Neuronal stem cell (in vitro differentiated cells): Measurements from ENCODE around the gene CDCA4.

Experiments used
- DNase-seq: peaks from one replicate; pipeline ENCODE4 v3.0.0-alpha.2; 2013; ENCODE audit warnings: low spot score
- H2AFZ ChIP-seq: one replicate; pipeline ENCODE4 v1.6.1; 2013; ENCODE audit warnings: mild to moderate bottlenecking, low read length, inconsistent platforms
- H2AK5ac ChIP-seq: 2 replicates; pipeline ENCODE4 v1.6.1; 2013; ENCODE audit warnings: low read depth, mild to moderate bottlenecking, inconsistent platforms, low read length, moderate library complexity, mixed read lengths
- H2BK120ac ChIP-seq: 2 replicates; pipeline ENCODE4 v1.6.1; 2013; ENCODE audit warnings: low read depth, mild to moderate bottlenecking, inconsistent platforms, low read length, moderate library complexity, mixed read lengths
- H2BK12ac ChIP-seq: one replicate; pipeline ENCODE4 v1.6.1; 2013; ENCODE audit warnings: low read length, inconsistent platforms
- H2BK15ac ChIP-seq: 2 replicates; pipeline ENCODE4 v1.6.1; 2013; ENCODE audit warnings: mild to moderate bottlenecking, low read length, inconsistent platforms, mixed read lengths
- H2BK5ac ChIP-seq: one replicate; pipeline ENCODE4 v1.6.1; 2013; ENCODE audit warnings: inconsistent platforms, mild to moderate bottlenecking, low read length, moderate library complexity
- H3K14ac ChIP-seq: one replicate; pipeline ENCODE4 v1.6.1; 2013; ENCODE audit warnings: low read length, inconsistent platforms
- H3K18ac ChIP-seq: 2 replicates; pipeline ENCODE4 v1.6.1; 2013; ENCODE audit warnings: low read length, inconsistent platforms
- H3K23ac ChIP-seq: 2 replicates; pipeline ENCODE4 v1.6.1; 2013; ENCODE audit warnings: low read depth, mild to moderate bottlenecking, mixed read lengths, low read length, inconsistent platforms; ENCODE audit not compliant: poor library complexity
- H3K27ac ChIP-seq: replicated peaks from 3 replicates; pipeline ENCODE4 v1.5.1; 2013; ENCODE audit warnings: low read length, inconsistent platforms
- H3K27me3 ChIP-seq, 3 experiments: 2 replicates each; pipeline ENCODE4 v1.6.1; 2013; ENCODE audit warnings: low read length in 3 of 3, mild to moderate bottlenecking in 2 of 3, inconsistent platforms in 1 of 3, low read depth in 1 of 3, mixed read lengths in 1 of 3, moderate library complexity in 1 of 3; ENCODE audit not compliant: control insufficient read depth in 3 of 3, insufficient read depth in 3 of 3
- H3K36me3 ChIP-seq, 2 donors: replicated peaks in 1 of 2; 2 replicates each; pipeline ENCODE4 v1.6.1; 2013; ENCODE audit warnings: low read length in 2 of 2; ENCODE audit not compliant: control insufficient read depth in 2 of 2, insufficient read depth in 2 of 2
- H3K4ac ChIP-seq: 2 replicates; pipeline ENCODE4 v1.6.1; 2013; ENCODE audit warnings: inconsistent platforms, mild to moderate bottlenecking, low read length, moderate library complexity
- H3K4me1 ChIP-seq, 2 donors: 1 replicate in 1 of 2; 2 replicates in 1 of 2; pipeline ENCODE4 v1.6.1; 2013; ENCODE audit warnings: low read length in 2 of 2, low read depth in 1 of 2; ENCODE audit not compliant: control insufficient read depth in 2 of 2, insufficient read depth in 1 of 2
- H3K4me2 ChIP-seq: one replicate; pipeline ENCODE4 v1.6.1; 2013; ENCODE audit warnings: mild to moderate bottlenecking, low read length, inconsistent platforms; ENCODE audit not compliant: insufficient read depth, poor library complexity, severe bottlenecking
- H3K4me3 ChIP-seq, 2 donors: 2 replicates each; pipeline ENCODE4 v1.5.1; 2013; ENCODE audit warnings: low read length in 2 of 2, mild to moderate bottlenecking in 2 of 2, inconsistent platforms in 1 of 2, moderate library complexity in 1 of 2
- H3K79me1 ChIP-seq: one replicate; pipeline ENCODE4 v1.6.1; 2013; ENCODE audit warnings: low read depth, mild to moderate bottlenecking, inconsistent platforms, low read length, moderate library complexity
- H3K9ac ChIP-seq: one replicate; pipeline ENCODE4 v1.6.1; 2013; ENCODE audit warnings: mild to moderate bottlenecking, low read depth, low read length, inconsistent platforms; ENCODE audit not compliant: poor library complexity
- H3K9me3 ChIP-seq, 2 donors: replicated peaks in 1 of 2; 2 replicates each; pipeline versions ENCODE3 to v1.6.1; 2013; ENCODE audit warnings: low read length in 2 of 2, mild to moderate bottlenecking in 2 of 2, inconsistent platforms in 1 of 2, low read depth in 1 of 2, mixed read lengths in 1 of 2, moderate library complexity in 1 of 2; ENCODE audit not compliant: control insufficient read depth in 2 of 2, insufficient read depth in 1 of 2
- H4K8ac ChIP-seq: one replicate; pipeline ENCODE4 v1.6.1; 2013; ENCODE audit warnings: low read depth, mild to moderate bottlenecking, inconsistent platforms, low read length, moderate library complexity
- H4K91ac ChIP-seq: one replicate; pipeline ENCODE4 v1.6.1; 2013; ENCODE audit warnings: low read length, low read depth, mild to moderate bottlenecking, inconsistent platforms; ENCODE audit not compliant: poor library complexity
- WGBS, 2 donors: extraction: QIAGEN DNeasy Blood & Tissue Kit; methylation state at CpG; one replicate each; pipeline ENCODE4 v1.1.7; 2013; ENCODE audit warnings: missing lambda C conversion rate in 2 of 2, mixed read lengths in 1 of 2; ENCODE audit not compliant: insufficient read length in 2 of 2, insufficient replicate concordance in 1 of 2; ENCODE audit errors: extremely low coverage in 2 of 2; 5-methylcytosine and 5-hydroxymethylcytosine counted together

Gene CDCA4

DNA sequence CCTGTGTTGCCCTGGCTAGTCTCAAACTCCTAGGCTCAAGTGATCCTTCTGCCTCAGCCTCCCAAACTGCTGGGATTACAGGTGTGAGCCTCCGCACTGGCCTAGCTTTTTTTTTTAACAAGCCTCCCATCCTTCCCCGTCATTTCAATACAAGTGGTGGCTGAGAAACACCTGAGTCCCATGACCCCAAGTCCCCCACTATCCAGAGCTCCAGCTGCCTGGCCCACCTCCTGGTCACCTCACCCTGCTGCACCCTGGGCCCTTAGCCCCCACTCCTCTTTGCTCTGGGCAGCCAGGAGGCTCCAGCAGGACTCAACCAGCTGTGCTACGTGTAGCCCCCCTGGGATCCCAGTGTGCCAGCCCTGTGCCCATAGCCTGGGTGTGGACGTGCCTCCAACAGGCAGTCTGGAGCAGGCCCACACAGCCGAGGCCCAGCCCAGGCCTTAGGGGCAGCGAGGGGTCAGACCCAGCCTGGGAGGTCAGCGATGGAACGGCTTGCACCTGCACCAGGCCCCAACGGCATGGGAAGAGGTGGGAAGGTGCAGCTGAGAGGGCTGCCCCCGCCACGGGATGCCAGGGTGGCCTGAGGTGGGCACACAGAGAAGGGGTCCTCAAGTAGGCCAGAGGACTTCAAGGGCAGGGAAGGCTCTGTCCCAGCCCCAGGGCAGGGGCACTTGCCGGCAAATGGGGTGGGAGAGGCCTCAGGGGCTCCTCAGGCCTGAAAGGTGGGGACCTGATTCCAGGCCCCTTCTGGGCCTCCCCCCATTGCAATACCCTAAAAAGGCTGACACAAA is 49.2 kb downstream of the CDCA4 start:
- no peak overlapping the region for H3K14ac ChIP-seq
- H3K23ac ChIP-seq: peak overlapping the region; percentile 77
- peaks cover 28 to 47% of the 10 kb centered on the region in 2 donors for H3K4me1 ChIP-seq
- no peak overlapping the region for H2BK5ac ChIP-seq
- peak overlapping the region; percentile 90 for H2BK15ac ChIP-seq
- no peak overlapping the region for H2AFZ ChIP-seq
- peak overlapping the region; percentile 71 for H3K18ac ChIP-seq
- no peak overlapping the region for H4K91ac ChIP-seq
- peaks cover 0 to 90% (median 9%) of the 10 kb centered on the region in 3 experiments for H3K27me3 ChIP-seq
- no peak for DNase-seq
- no peak overlapping the region for H3K4ac ChIP-seq
- H3K79me1 ChIP-seq: no peaks in the 10 kb centered on the region
- no peaks in the 10 kb centered on the region for H3K36me3 ChIP-seq
- no peak overlapping the region for H4K8ac ChIP-seq
- peak overlapping the region in 1 of 2 donors; percentile 46 for H3K4me3 ChIP-seq
- no peak overlapping the region for H3K27ac ChIP-seq
- no CpG with 5 or more reads among the region's 12 CpGs for WGBS, 2 donors
- H2AK5ac ChIP-seq: peak overlapping the region; percentile 94
- H2BK120ac ChIP-seq: no peak overlapping the region
- peaks cover 0 to 2% of the 10 kb centered on the region in 2 donors for H3K9me3 ChIP-seq
- H3K4me2 ChIP-seq: no peak overlapping the region
- no peak overlapping the region for H3K9ac ChIP-seq
- peak overlapping the region; percentile 73 for H2BK12ac ChIP-seq

DNA sequence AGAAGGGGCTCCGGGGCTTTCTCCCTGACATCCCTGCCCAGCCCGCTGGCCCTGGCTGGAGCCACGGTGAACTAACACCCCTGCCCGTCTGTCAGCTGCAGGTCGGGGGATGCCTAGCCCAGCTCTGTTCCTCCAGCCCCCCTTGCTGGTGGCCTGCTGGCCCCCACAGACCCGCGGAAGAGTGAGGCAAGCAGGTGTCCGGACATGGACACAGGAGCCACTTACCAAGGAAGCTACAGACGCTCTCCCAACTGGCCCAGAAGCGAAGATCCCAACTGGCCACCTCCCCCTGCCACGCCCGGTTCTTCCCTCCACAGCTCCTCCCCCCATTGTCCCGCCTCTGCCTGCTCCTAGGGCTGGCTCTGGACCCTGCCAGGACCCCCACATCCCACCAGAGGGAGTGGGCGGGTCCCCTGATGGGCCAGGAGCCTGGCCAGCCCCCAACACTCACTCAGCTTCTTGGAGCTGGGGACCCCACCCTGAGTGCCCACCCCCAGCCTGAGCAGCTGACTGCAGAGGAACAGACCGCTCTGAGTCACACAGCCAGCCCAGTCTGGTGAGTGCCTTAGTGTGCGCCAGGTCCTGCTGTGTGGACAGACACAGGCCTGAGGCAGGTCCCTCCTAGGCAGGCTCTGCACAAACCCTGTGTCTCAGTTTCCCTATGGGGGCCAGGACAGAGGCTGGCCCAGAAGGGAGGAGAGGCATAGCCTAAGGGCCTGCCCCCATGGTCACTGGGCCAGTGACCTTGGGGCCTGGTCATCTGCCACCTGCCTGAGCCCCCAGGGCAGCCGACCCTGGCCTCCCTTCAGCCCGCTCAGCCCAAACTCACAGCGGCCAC is 50.4 kb downstream of the CDCA4 start:
- no peak overlapping the region for H3K14ac ChIP-seq
- peak overlapping the region; percentile 78 for H3K18ac ChIP-seq
- H3K4me1 ChIP-seq: peaks cover 22 to 41% of the 10 kb centered on the region in 2 donors
- H4K91ac ChIP-seq: no peak overlapping the region
- H2BK5ac ChIP-seq: peak overlapping the region; percentile 55
- H4K8ac ChIP-seq: peak overlapping the region; percentile 72
- H3K9ac ChIP-seq: peak overlapping the region; percentile 50
- no peak for DNase-seq
- peak overlapping the region; percentile 29 for H2AFZ ChIP-seq
- no CpG with 5 or more reads among the region's 19 CpGs for WGBS, 2 donors
- no peak overlapping the region for H3K27ac ChIP-seq
- H3K27me3 ChIP-seq: peaks cover 0 to 92% (median 9%) of the 10 kb centered on the region in 3 experiments
- H3K36me3 ChIP-seq: no peaks in the 10 kb centered on the region
- H3K9me3 ChIP-seq: peaks cover 0 to 2% of the 10 kb centered on the region in 2 donors
- no peak overlapping the region for H3K4me3 ChIP-seq
- H3K4ac ChIP-seq: no peak overlapping the region
- H2AK5ac ChIP-seq: peak overlapping the region; percentile 89
- no peak overlapping the region for H3K4me2 ChIP-seq
- peak overlapping the region; percentile 95 for H2BK15ac ChIP-seq
- H2BK120ac ChIP-seq: peak overlapping the region; percentile 2
- no peaks in the 10 kb centered on the region for H3K79me1 ChIP-seq
- H3K23ac ChIP-seq: peak overlapping the region; percentile 65
- H2BK12ac ChIP-seq: peak overlapping the region; percentile 75

DNA sequence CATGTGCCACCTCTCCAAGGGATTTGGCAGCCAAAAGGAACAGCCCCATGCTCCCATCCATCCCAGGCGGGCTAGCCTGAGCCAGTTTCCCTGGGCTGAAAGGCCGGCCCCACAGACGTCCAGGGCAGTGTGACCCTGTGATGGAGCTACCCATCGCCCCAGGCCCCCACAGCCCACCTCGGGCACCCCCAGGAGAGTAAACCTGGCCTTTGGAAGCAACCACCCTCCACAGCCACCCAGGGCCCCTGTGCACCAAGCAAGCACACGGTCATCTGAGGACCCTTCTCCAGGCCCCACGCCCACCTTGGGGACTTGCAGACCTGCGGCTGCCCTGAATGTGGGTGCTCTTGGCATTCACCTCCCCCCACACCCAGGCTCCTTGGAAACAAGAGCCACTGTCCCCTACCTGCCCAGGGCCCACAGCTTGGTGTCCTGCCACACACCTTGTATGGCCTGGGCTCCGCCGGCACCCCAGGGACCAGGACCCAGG is 51.1 kb downstream of the CDCA4 start:
- no peak overlapping the region for H2AFZ ChIP-seq
- H3K4me1 ChIP-seq: peaks cover 22 to 40% of the 10 kb centered on the region in 2 donors
- DNase-seq: no peak
- H3K4me3 ChIP-seq: no peak overlapping the region
- H3K27ac ChIP-seq: no peak overlapping the region
- no peaks in the 10 kb centered on the region for H3K79me1 ChIP-seq
- H2BK15ac ChIP-seq: peak overlapping the region; percentile 95
- no peak overlapping the region for H3K9ac ChIP-seq
- H3K14ac ChIP-seq: peak overlapping the region; percentile 56
- H2BK120ac ChIP-seq: peak overlapping the region; percentile 2
- H3K4ac ChIP-seq: no peak overlapping the region
- H3K18ac ChIP-seq: peak overlapping the region; percentile 78
- no peak overlapping the region for H4K91ac ChIP-seq
- H2AK5ac ChIP-seq: peak overlapping the region; percentile 83
- H3K9me3 ChIP-seq: peaks cover 0 to 2% of the 10 kb centered on the region in 2 donors
- WGBS, 2 donors: no CpG with 5 or more reads among the region's 10 CpGs
- H3K4me2 ChIP-seq: no peak overlapping the region
- peak overlapping the region; percentile 65 for H3K23ac ChIP-seq
- H3K27me3 ChIP-seq: peaks cover 0 to 88% (median 9%) of the 10 kb centered on the region in 3 experiments
- H4K8ac ChIP-seq: peak overlapping the region; percentile 5
- peak overlapping the region; percentile 55 for H2BK5ac ChIP-seq
- H3K36me3 ChIP-seq: no peaks in the 10 kb centered on the region
- peak overlapping the region; percentile 66 for H2BK12ac ChIP-seq
